Middle frontal gyrus (tissue), 1 donor: Measurements from ENCODE around the gene OR52I2.

Source experiments
- DNase-seq: peaks from one replicate; pipeline ENCODE4 v3.0.0-alpha.2; 2015; ENCODE audit warnings: low spot score; ENCODE audit errors: extremely low spot score

The OR52I2 gene

DNA sequence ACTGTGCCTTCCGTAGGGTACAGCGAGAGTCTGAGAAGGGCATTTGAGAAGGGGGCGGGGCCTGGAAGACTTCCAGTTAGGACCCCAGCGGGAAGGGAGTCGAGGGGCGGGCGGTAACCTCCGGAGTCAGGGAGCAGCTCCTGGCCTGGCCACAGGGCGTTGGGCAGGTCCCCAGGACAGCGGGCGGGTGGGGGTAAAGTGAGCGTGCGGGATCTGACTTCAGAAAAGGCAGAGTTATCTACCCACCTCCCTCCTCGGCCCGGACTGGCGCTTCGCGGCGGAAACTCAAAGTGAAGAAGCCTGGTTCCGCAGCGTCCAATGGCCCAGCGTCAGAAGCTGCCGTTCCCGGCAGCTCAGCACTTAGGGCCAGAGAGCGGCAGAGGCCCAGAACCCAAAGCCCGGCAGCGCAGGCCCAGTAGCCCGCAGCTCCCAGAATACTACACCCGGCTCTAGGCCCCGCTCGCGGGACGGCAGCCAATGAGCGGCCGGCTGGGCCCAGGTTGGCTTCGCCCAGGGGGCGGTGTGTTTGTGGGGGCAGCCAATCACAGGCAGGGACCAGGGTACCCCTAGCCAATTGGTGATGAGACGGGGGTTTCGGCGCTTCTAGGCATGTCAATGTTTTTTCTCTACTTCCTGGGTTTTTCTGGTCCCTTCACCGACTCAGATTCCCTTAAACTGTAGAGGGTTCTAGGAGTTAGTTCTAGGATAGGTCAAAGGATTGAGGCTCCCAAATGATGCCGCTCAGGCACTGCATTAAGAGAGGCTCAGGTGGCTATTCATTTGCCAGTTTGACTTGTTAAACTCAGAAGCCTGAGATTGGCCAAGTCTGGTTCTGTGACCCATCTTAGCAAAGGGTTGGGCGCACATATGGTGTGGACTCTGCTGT is 26.5 kb downstream of the OR52I2 start, which contains the start of gene TRIM68:
TSS of gene TRIM68 (minus strand) at position 451 of the 886 bp plus-strand sequence. CDS start 2,727 bp downstream, outside the sequence.
- peak; percentile 96 for DNase-seq

DNA sequence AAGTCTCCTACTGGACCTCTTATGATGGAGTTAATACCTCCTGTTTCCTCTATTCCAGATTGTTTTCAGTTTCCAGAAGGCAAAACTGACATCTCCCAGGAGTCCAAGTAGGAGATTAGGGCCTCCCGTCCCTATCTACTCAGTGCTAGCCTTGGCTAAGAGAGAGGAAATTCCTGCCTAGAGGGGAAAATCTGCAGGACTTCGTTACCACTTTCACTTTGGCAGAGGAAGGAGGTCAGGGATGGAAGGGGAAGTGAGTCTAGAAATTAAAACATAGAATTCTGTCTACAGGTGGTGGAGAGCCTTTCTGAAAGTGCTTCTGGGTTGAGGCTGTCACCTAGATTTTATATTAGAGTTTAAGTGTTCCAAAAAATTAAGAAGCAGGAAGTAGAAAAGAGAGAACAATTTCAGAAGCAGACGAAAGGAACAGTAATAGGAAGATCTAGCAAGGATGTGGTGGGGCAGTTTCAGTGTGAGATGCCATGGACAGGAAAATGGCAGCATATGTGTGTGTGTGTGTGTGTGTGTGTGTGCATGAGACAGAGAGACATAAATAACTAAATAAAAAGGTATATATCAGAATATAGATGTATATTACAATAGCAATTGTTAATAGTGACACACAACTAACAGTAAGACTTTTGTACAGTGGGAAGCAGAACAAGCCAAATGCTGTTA is 28.9 kb downstream of the OR52I2 start:
- no peak for DNase-seq

DNA sequence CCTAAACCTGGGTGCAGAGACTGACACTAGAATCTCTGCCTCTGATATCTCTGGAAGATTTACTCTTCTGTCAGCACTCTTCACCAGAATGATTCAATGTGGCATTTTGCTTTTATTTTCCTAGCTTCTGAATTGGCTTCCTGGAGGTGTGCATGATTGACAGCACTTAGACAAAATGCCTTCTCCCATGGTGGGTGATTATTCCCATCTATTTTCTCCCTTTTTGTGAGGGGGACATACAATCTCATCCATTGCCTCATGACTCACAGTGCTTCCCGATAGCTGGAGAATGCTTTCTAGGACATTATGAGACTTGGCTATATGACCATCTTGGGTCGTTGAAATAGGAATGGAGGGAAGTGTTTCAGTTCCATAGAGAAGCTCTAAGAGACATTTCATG is 30.4 kb downstream of the OR52I2 start:
- DNase-seq = no peak

DNA sequence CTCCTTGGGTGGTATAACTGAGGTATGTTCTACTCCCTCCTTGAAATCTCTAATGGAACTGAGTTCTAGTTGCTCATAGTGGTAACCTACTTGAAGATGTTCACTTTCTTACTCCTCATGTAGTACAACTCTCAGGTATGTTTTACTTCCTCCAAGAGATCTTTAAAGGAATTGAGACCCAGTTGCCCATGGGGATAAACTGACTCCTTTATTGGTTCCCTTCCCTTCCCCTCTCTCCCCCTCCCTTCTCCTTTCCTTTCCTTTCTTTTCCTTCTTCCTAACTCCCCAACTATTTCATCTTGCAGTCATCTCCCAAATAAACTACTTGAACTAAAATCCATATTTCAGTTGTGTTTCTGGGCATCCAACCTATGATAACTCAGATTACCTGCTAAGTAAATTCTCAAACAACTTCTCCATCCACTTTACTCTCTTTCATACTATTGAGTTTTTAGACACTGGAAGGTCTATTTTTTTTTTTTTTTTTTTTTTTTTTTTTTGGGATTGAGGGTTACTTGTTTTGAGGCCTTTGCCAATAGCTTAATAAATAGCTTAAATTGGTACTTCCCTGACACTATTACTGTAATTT is 34.4 kb downstream of the OR52I2 start:
- DNase-seq = no peak

DNA sequence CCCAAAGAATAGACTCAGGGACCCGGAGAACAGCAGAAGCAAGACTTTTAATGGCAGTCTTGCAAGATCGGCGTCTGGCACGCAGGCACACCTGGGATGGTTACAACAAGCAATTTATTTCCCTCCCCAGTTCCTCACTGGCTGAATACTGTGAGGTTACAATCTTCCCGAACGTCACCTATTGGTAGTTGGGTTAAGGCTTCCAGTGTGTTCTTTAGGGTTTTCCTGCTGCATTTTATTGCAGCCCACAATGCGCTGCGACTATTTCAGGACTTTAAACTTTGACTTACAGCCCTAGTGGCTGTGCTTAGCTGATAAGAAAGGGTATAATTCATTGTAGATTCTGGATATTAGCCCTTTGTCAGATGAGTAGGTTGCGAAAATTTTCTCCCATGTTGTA is 38.0 kb downstream of the OR52I2 start:
- no peak for DNase-seq

DNA sequence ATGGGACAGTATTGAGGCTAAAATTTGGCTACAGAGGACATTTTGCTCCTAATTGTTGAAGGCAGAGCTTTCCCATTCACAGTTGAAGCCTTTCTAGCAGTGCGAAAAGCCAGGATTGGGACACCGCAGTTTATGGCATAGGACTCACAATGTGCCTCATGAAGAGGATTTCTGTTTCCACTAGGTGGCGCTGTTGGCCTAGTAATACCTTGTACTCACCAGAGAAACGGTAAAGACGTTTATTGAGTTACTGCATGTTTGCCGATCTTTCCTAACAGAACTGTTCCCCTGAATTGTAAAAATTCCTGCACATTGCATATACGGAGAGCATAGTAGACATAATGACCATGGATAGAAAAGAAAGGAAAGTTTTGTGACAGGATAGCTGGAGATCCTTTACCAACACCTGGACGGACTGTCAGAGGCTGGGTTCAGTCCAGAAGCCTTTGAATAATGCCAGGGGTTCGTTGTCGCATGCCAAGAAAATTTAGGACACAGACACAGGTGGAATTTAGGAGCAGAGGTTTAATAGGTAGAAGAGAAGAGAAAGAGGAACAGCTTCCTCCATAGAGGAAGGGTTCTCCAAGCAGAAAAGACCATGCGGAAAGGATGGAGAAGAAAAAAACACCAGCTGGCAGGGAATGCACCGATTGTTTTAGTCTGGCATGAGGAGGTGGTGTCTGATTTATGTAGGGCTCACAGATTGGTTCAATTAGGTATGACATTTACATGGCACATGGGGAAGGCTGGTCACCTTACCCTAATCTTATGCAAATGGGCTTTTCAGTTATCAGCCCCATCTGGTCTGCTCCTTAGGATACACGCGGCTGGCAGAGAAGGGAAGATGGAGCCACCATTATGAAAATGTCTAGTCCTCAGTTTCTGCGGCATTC is 44.9 kb downstream of the OR52I2 start:
- DNase-seq = no peak

DNA sequence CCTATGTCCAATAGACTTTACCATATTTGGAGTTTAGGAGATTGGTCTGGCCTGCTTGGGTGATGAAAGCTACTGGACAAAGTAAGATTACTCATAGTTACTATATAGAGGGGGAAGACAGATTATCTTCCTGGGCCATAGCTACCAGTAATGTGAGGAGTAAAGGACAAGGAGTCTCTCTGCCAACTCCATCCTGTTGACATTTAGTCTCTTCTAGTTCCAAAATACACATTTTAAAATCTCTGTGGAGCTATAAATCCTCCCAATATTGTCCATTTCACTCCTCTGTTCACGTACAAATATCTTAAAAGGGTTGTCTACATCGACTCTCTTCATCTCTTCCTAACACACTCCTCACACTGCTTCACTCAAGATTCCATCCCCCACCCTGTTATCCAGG is 54.6 kb downstream of the OR52I2 start:
- no peak for DNase-seq

DNA sequence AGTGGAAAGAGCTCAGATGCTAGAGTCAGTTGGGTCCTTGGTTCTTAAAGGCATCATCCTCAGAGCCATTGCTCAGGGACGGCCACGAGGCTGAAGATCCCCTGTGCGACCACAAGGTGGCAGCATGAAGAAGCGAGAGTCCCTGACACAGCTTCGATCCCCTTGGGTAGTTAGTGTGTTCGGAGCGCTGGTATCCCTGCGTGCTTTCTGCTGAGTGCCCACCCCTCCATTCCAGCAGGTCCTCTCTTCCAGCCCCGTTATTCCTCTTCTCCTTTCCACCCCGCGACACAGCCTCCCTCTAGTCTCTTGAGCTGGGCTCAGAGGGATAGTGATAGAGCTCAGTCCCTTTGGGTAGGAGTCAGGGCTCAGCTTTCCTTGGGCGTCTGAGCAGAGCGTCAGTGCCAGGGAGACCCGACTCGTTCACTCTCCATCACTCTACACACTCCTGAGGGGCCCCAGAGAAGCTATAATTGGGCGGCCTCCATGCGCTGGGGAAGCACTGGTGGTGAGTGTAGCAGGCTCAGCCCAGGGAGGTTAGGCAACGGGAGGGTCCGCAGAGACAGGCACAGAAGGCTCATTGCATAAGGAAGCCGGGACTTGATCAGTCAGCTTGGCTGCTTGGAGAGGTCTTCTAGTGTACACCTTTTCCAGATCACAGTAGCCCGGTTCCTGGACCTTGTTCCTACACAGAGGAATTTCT is 55.6 kb downstream of the OR52I2 start, which contains the start of gene OR51D1:
TSS of gene OR51D1 (plus strand) at position 516 of the 700 bp plus-strand sequence. CDS start 2,314 bp downstream, outside the sequence.
- peak; percentile 60 for DNase-seq

DNA sequence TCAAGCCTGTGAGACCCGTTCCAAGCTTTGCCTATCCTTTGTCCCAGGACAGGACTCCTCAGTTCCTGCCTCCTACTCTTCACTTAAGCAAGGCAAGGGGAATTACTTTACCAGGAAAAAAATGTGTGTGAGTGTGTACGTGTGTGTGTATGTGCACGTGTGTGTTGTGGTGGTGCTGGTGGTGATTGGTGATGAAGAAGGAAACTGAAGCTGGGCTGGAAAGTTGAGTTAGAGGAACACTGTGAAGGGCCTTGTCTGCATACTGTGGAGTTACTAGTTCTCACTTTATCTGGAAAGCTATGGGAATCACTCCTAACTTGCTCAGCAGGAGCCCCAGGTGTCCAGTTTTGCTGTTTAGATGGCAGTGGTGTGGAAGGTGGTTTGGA is 56.1 kb downstream of the OR52I2 start:
- DNase-seq = no peak

DNA sequence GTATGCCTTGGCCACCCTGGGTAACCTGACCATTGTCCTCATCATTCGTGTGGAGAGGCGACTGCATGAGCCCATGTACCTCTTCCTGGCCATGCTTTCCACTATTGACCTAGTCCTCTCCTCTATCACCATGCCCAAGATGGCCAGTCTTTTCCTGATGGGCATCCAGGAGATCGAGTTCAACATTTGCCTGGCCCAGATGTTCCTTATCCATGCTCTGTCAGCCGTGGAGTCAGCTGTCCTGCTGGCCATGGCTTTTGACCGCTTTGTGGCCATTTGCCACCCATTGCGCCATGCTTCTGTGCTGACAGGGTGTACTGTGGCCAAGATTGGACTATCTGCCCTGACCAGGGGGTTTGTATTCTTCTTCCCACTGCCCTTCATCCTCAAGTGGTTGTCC is 58.4 kb downstream of the OR52I2 start:
- DNase-seq = no peak

DNA sequence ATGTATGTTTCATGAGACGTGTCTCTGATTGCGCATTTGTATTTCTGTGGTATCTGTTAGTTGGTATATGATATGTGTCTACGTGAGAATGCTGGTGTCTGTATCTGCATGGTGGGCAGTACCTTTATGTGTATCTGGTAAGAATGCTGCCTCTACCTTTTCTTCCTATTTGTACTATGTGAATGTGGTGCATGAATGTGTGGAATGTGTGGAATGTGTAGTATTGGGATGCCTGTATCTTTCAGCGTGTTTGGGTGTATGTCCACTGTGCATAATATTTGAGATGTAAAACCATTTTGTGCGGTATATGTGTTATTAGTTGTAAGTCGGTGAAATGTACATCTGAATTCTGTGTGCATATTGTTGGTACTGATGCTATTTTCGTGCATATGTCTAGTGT is 60.0 kb downstream of the OR52I2 start:
- no peak for DNase-seq

DNA sequence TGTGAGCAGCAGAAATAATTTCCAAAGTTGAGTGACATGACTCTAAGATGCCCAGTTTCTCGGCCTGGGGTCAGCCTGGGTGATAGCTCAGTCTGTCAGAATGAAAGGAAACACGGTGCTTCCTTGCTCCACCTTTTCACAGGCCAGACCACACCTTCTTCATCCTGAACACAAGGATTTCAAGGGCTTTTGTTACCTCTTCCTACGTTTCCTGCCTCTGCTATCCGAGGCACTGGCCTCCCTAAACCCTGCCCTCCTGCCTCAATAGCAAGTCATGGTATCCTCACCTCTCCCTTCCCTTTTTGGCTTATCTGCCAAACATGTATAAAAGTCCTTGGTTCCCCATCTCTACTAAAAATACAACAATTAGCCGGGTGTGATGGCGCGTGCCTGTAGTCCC is 60.5 kb downstream of the OR52I2 start:
- no peak for DNase-seq
